ENCODE measurements around the gene EHD3.

EHD3 gene

GRCh38 chr2:31223749-31224148 lies 10.2 kb upstream of the EHD3 start:
- Histone ChIP-seq H3F3A (ENCODE audit: low read depth) (no peaks in the 10 kb centered on the region), H3K27me3 (ENCODE audit: insufficient read depth, low read length, poor library complexity, severe bottlenecking) (no peaks in the 10 kb centered on the region), H3K9me2 (replicated peaks; ENCODE audit: low read depth, low read length) (no peaks in the 10 kb centered on the region), H3K4me3 (ENCODE audit: low read length, poor library complexity, severe bottlenecking) (no peak overlapping the region), H3K9ac (ENCODE audit: low read depth, low read length, poor library complexity, severe bottlenecking) (no peak overlapping the region), H2AFZ (ENCODE audit: low read length) (no peak overlapping the region), H3K36me3 (ENCODE audit: insufficient read depth, low read length) (no peaks in the 10 kb centered on the region), H4K20me1 (ENCODE audit: insufficient read depth, low read length, poor library complexity, severe bottlenecking) (no peaks in the 10 kb centered on the region), H3K79me2 (ENCODE audit: insufficient read depth, low read length) (no peaks in the 10 kb centered on the region), H3K4me1 (ENCODE audit: insufficient read depth, low read length, poor library complexity, severe bottlenecking) (peaks cover 10% of the 10 kb centered on the region), H3K4me2 (ENCODE audit: low read depth, low read length, poor library complexity, severe bottlenecking) (no peak overlapping the region), H3K9me3 (ENCODE audit: insufficient read depth, low read depth, low read length) (no peaks in the 10 kb centered on the region)
- TF ChIP-seq EZH2phosphoT487 (IDR thresholded peaks at IDR 0.05; ENCODE audit: borderline replicate concordance), result no peak
- TF ChIP-seq CTCF (conservative IDR thresholded peaks at IDR 0.05; ENCODE audit: low read length), result no peak

GRCh38 chr2:31226266-31226665 lies 7.7 kb upstream of the EHD3 start:
- H3K27me3 ChIP-seq (ENCODE audit: insufficient read depth, low read length, poor library complexity, severe bottlenecking), result no peaks in the 10 kb centered on the region
- no peaks in the 10 kb centered on the region for H3K4me1 ChIP-seq (ENCODE audit: insufficient read depth, low read length, poor library complexity, severe bottlenecking)
- no peaks in the 10 kb centered on the region for H3K79me2 ChIP-seq (ENCODE audit: insufficient read depth, low read length)
- H3K36me3 ChIP-seq (ENCODE audit: insufficient read depth, low read length), result no peaks in the 10 kb centered on the region
- no peak overlapping the region for H3K4me3 ChIP-seq (ENCODE audit: low read length, poor library complexity, severe bottlenecking)
- no peak for TF ChIP-seq CTCF (conservative IDR thresholded peaks at IDR 0.05; ENCODE audit: low read length)
- no peak for TF ChIP-seq EZH2phosphoT487 (IDR thresholded peaks at IDR 0.05; ENCODE audit: borderline replicate concordance)
- H2AFZ ChIP-seq (ENCODE audit: low read length), result no peak overlapping the region
- H3K4me2 ChIP-seq (ENCODE audit: low read depth, low read length, poor library complexity, severe bottlenecking), result no peak overlapping the region
- no peak overlapping the region for H3K9ac ChIP-seq (ENCODE audit: low read depth, low read length, poor library complexity, severe bottlenecking)
- H3F3A ChIP-seq (ENCODE audit: low read depth), result no peaks in the 10 kb centered on the region
- H3K9me3 ChIP-seq (ENCODE audit: insufficient read depth, low read depth, low read length), result no peaks in the 10 kb centered on the region
- no peaks in the 10 kb centered on the region for H4K20me1 ChIP-seq (ENCODE audit: insufficient read depth, low read length, poor library complexity, severe bottlenecking)
- no peaks in the 10 kb centered on the region for H3K9me2 ChIP-seq (replicated peaks; ENCODE audit: low read depth, low read length)

GRCh38 chr2:31227110-31227509 lies 6.8 kb upstream of the EHD3 start:
- no peaks in the 10 kb centered on the region for H3K9me3 ChIP-seq (ENCODE audit: insufficient read depth, low read depth, low read length)
- no peak overlapping the region for H3K4me2 ChIP-seq (ENCODE audit: low read depth, low read length, poor library complexity, severe bottlenecking)
- TF ChIP-seq EZH2phosphoT487 (IDR thresholded peaks at IDR 0.05; ENCODE audit: borderline replicate concordance) (no peak), CTCF (conservative IDR thresholded peaks at IDR 0.05; ENCODE audit: low read length) (no peak)

More at GRCh38 chr2:31227110-31227509, 6.8 kb upstream of the EHD3 start:
- H2AFZ ChIP-seq (ENCODE audit: low read length), result no peak overlapping the region
- no peak overlapping the region for H3K9ac ChIP-seq (ENCODE audit: low read depth, low read length, poor library complexity, severe bottlenecking)
- no peaks in the 10 kb centered on the region for H3K79me2 ChIP-seq (ENCODE audit: insufficient read depth, low read length)
- no peaks in the 10 kb centered on the region for H3K4me1 ChIP-seq (ENCODE audit: insufficient read depth, low read length, poor library complexity, severe bottlenecking)
- H3K4me3 ChIP-seq (ENCODE audit: low read length, poor library complexity, severe bottlenecking), result no peak overlapping the region
- no peaks in the 10 kb centered on the region for H3K27me3 ChIP-seq (ENCODE audit: insufficient read depth, low read length, poor library complexity, severe bottlenecking)
- no peaks in the 10 kb centered on the region for H3K9me2 ChIP-seq (replicated peaks; ENCODE audit: low read depth, low read length)
- no peaks in the 10 kb centered on the region for H3K36me3 ChIP-seq (ENCODE audit: insufficient read depth, low read length)
- H3F3A ChIP-seq (ENCODE audit: low read depth), result no peaks in the 10 kb centered on the region
- no peaks in the 10 kb centered on the region for H4K20me1 ChIP-seq (ENCODE audit: insufficient read depth, low read length, poor library complexity, severe bottlenecking)

Measured in Loucy (cell line).